Measurements from ENCODE around the gene CADM1. TPM values are rescaled to one million over a fixed set of nuclear protein-coding genes. Genes with fewer than 3 reads are reported as not detected.

CADM1 gene
- total and polyA plus RNA-seq, 2 experiments from 2014 or later: 16.5 to 18.0 TPM

GRCh38 chr11:115134926-115135325 is 369.3 kb downstream of the CADM1 start:
- Mint-ChIP-seq H3K27me3 (ENCODE audit: insufficient read depth, low read depth, poor library complexity) (peaks cover 5% of the 10 kb centered on the region), H3K36me3 (ENCODE audit: low read depth) (no peaks in the 10 kb centered on the region), H3K4me1 (peaks cover 8% of the 10 kb centered on the region), H3K27ac (no peak overlapping the region), H3K4me3 (no peak overlapping the region), H3K9me3 (no peaks in the 10 kb centered on the region)
- Histone ChIP-seq H2AFZ (no peak overlapping the region), H3K27me3 (ENCODE audit: insufficient read depth) (no peaks in the 10 kb centered on the region), H3K79me2 (replicated peaks; ENCODE audit: insufficient read depth) (no peaks in the 10 kb centered on the region), H3K4me3 (no peak overlapping the region), H3K27ac (ENCODE audit: low read depth) (no peak overlapping the region), H4K20me1 (replicated peaks; ENCODE audit: insufficient read depth) (no peaks in the 10 kb centered on the region), H3K4me2 (no peak overlapping the region), H3F3A (replicated peaks; ENCODE audit: low read depth) (no peaks in the 10 kb centered on the region), H3K9me2 (ENCODE audit: insufficient read depth) (peaks cover 12% of the 10 kb centered on the region), H3K4me1 (ENCODE audit: insufficient read depth) (no peaks in the 10 kb centered on the region), H3K36me3 (ENCODE audit: insufficient read depth) (no peaks in the 10 kb centered on the region)
- TF ChIP-seq ETS1 (IDR thresholded peaks at IDR 0.05) (no peak), CTCF (conservative IDR thresholded peaks at IDR 0.05; ENCODE audit: low read depth in 2 of 2) (no peak), CREB1 (CRISPR knock-in tag; IDR thresholded peaks at IDR 0.05; ENCODE audit: low read depth) (no peak), ZNF114 (CRISPR knock-in tag; IDR thresholded peaks at IDR 0.05) (no peak)
- no peak for DNase-seq (ENCODE audit: low spot score)
- no peak for ATAC-seq

- no peak for ATAC-seq
- no peaks in the 10 kb centered on the region for H3F3A ChIP-seq (replicated peaks; ENCODE audit: low read depth)
- TF ChIP-seq CREB1 (CRISPR knock-in tag; IDR thresholded peaks at IDR 0.05; ENCODE audit: low read depth) (no peak), REST (IDR thresholded peaks at IDR 0.05; ENCODE audit: unreplicated experiment) (no peak), STAT1 (IDR thresholded peaks at IDR 0.05; ENCODE audit: unreplicated experiment) (no peak), ZNF331 (CRISPR knock-in tag; IDR thresholded peaks at IDR 0.05; ENCODE audit: low read depth) (no peak), ETS1 (IDR thresholded peaks at IDR 0.05) (no peak), EZH2 (IDR thresholded peaks at IDR 0.05; ENCODE audit: low read depth, unreplicated experiment) (no peak), ZNF114 (CRISPR knock-in tag; IDR thresholded peaks at IDR 0.05) (no peak)
- Mint-ChIP-seq H3K27ac (no peak overlapping the region), H3K4me3 (no peak overlapping the region), H3K27me3 (ENCODE audit: insufficient read depth, low read depth, poor library complexity) (peaks cover 9% of the 10 kb centered on the region), H3K4me1 (no peaks in the 10 kb centered on the region; the same call in 2 of the 3 replicates), H3K9me3 (no peaks in the 10 kb centered on the region), H3K36me3 (ENCODE audit: low read depth) (no peaks in the 10 kb centered on the region)
- no peak overlapping the region for H3K4me3 ChIP-seq
- no peak for DNase-seq (ENCODE audit: low spot score)
- no peaks in the 10 kb centered on the region for H3K36me3 ChIP-seq (ENCODE audit: insufficient read depth)
- no peaks in the 10 kb centered on the region for H4K20me1 ChIP-seq (replicated peaks; ENCODE audit: insufficient read depth)
- H3K27ac ChIP-seq (ENCODE audit: low read depth): no peak overlapping the region
- H2AFZ ChIP-seq: no peak overlapping the region
- H3K27me3 ChIP-seq (ENCODE audit: insufficient read depth): no peaks in the 10 kb centered on the region
- H3K4me1 ChIP-seq (ENCODE audit: insufficient read depth): no peaks in the 10 kb centered on the region
- H3K4me2 ChIP-seq: no peak overlapping the region
- H3K79me2 ChIP-seq (replicated peaks; ENCODE audit: insufficient read depth): no peaks in the 10 kb centered on the region
- H3K9me2 ChIP-seq (ENCODE audit: insufficient read depth): peaks cover 12% of the 10 kb centered on the region
Observed at GRCh38 chr11:115133475-115134209, 370.6 kb downstream of the CADM1 start.
